ENCODE data around the gene CCNL1. TPM values are rescaled to one million over a fixed set of nuclear protein-coding genes. Genes with fewer than 3 reads are reported as not detected.
A peak's percentile ranks its signal among the peaks of the same experiment; 100 is the strongest.

Gene CCNL1
- total and polyA plus RNA-seq, 2 of the 8 experiments (the other 6 are each of a cell fraction or from before 2014, with no cell fraction given): 64.5 to 68.6 TPM

DNA sequence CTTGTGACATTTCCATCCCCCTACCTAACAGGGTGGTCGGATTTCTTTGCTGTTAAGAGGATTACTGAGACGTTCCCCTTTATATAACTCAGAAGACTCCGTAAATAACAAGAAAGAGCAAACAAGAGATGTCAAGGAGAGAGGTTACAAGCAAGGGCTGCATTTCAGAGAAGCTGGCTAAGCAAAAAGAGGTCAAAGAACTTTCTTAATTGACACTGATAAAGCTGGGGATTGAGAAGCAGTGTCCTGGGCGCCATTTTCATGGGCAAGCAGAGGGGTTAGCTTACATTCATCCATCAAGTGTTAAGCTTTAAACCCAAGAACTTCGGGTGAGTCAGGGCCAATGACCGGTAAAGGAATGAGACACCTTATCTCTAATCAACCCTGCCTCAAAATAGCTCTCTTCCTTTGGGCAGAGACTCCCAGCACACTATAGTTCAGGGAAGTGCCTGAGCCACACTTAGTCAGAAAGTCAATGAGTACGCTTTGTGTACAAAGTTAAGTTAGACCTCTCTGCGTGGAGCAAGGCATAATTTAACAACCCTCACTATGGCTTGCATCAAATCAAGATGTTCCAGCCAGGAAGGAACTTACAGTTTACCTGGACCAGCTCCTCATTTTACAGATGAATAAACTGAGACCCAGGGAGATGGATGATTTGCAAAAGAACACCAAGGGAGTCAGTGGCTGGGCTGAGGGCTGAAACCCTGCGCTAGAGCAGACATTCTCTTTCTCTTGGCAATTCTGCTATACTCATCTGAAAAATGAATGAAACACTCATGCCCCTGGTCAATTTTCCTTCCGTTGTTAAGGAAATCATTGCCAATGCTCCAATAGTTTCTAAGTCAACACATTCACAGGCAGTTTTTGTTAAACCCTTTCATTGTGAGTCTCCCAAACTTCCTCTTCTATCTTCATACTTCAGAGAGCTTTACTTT is 44.6 kb downstream of the CCNL1 start:
- Histone ChIP-seq H4K5ac (ENCODE audit: insufficient read length, low read depth, low read length) (no peak overlapping the region), H2AFZ (ENCODE audit: low read length) (peak overlapping the region; percentile 66; the same call in 1 of the 2 replicates), H4K20me1 (replicated peaks in 1 of 2; ENCODE audit: control insufficient read depth in 1 of 2, insufficient read depth in 2 of 2, low read length in 2 of 2) (no peaks in the 10 kb centered on the region), H3K36me3 (ENCODE audit: control insufficient read depth in 2 of 4, insufficient read depth in 4 of 4, low read length in 3 of 4) (no peaks in the 10 kb centered on the region), H3K27ac (ENCODE audit: low read depth, low read length) (no peak overlapping the region), H4K8ac (ENCODE audit: extremely low read depth, insufficient read depth, low read length) (no peak overlapping the region), H3K4me1 (replicated peaks in 1 of 4; ENCODE audit: control insufficient read depth in 3 of 4, insufficient read depth in 4 of 4, low read length in 3 of 4) (no peaks in the 10 kb centered on the region; a peak in 1 of 7 replicates), H4K91ac (replicated peaks; ENCODE audit: insufficient read length, low read length) (no peak overlapping the region), H3K18ac (ENCODE audit: extremely low read depth, low read length) (no peak overlapping the region), H2BK20ac (ENCODE audit: low read length) (no peak overlapping the region), H2BK120ac (replicated peaks; ENCODE audit: low read depth, low read length) (no peak overlapping the region), H2BK5ac (ENCODE audit: low read depth, low read length) (no peak overlapping the region), H2BK12ac (ENCODE audit: low read depth, low read length) (no peak overlapping the region), H3K79me1 (ENCODE audit: low read depth, low read length) (no peaks in the 10 kb centered on the region), H3K23me2 (ENCODE audit: low read depth, low read length) (no peaks in the 10 kb centered on the region), H3K27me3 (replicated peaks in 1 of 4; ENCODE audit: control insufficient read depth in 3 of 4, extremely low read depth in 1 of 4, insufficient read depth in 3 of 4, low read length in 3 of 4) (no peaks in the 10 kb centered on the region; a peak in 1 of 7 replicates), H3K4me2 (ENCODE audit: insufficient read depth in 1 of 2, low read depth in 2 of 2, low read length in 2 of 2) (no peak overlapping the region), H3K4ac (replicated peaks; ENCODE audit: insufficient read length, low read depth, low read length) (no peak overlapping the region), H3K14ac (ENCODE audit: insufficient read length) (no peak overlapping the region), H2BK15ac (ENCODE audit: low read length) (no peak overlapping the region), H2AK5ac (ENCODE audit: low read depth, low read length) (no peak overlapping the region), H3K79me2 (ENCODE audit: control insufficient read depth in 1 of 2, insufficient read depth in 2 of 2, low read length in 2 of 2) (no peaks in the 10 kb centered on the region), H3K56ac (replicated peaks; ENCODE audit: insufficient read length, low read depth, low read length) (no peak overlapping the region), H3K9me3 (ENCODE audit: insufficient read depth in 2 of 2, low read depth in 1 of 2, low read length in 1 of 2) (no peaks in the 10 kb centered on the region), H3K23ac (ENCODE audit: insufficient read length) (no peak overlapping the region), H3K9ac (replicated peaks in 1 of 4; ENCODE audit: extremely low read depth in 1 of 4, low read depth in 3 of 4, low read length in 3 of 4) (no peak overlapping the region), H3K4me3 (ENCODE audit: extremely low read depth in 1 of 4, insufficient read depth in 2 of 4, low read depth in 3 of 4, low read length in 4 of 4) (no peak overlapping the region)
- ChIA-PET POLR2A (ENCODE audit: partially characterized antibody) (interaction anchor here (0.5 to 1.2 kb wide), 5 partner anchors 27 to 534 kb away, joined by 3 read pairs; no protein-coding TSS in a partner anchor), CTCF (ENCODE audit: partially characterized antibody) (interaction anchor here (0.6 to 56.4 kb wide), 10 partner anchors 13 to 979 kb away, joined by 3 to 1014 read pairs (median 4); no protein-coding TSS in a partner anchor)
- no peak for FAIRE-seq
- DNase-seq (ENCODE audit: low read depth in 1 of 2, low spot score in 2 of 2): no peak
- WGBS, 2 experiments (ENCODE audit: extremely low coverage in 1 of 2, insufficient coverage in 1 of 2, insufficient read length in 1 of 2, insufficient replicate concordance in 2 of 2, low coverage in 1 of 2, low lambda C conversion rate in 2 of 2, missing lambda C conversion rate in 1 of 2): 88% methylated on average over 10 of the region's 10 CpGs; no CpG with 5 or more reads in 1 of the 2 experiments
- TF ChIP-seq, protein P1, sequence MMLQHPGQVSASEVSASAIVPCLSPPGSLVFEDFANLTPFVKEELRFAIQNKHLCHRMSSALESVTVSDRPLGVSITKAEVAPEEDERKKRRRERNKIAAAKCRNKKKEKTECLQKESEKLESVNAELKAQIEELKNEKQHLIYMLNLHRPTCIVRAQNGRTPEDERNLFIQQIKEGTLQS (IDR thresholded peaks at IDR 0.05; ENCODE audit: insufficient read depth, low read depth, low read length): no peak
- TF ChIP-seq SAP30 (IDR thresholded peaks at IDR 0.05; ENCODE audit: insufficient read depth, insufficient replicate concordance, low read length) (no peak), BRCA1 (IDR thresholded peaks at IDR 0.05; ENCODE audit: low read depth, low read length) (no peak), SP2 (IDR thresholded peaks at IDR 0.05; ENCODE audit: low read length) (no peak), SRF (IDR thresholded peaks at IDR 0.05; ENCODE audit: low read depth, low read length) (no peak), RXRA (IDR thresholded peaks at IDR 0.05; ENCODE audit: insufficient read depth, low read depth, low read length) (no peak), GTF2F1 (IDR thresholded peaks at IDR 0.05; ENCODE audit: borderline replicate concordance, low read depth, low read length) (no peak)
- TF ChIP-seq, protein P2, sequence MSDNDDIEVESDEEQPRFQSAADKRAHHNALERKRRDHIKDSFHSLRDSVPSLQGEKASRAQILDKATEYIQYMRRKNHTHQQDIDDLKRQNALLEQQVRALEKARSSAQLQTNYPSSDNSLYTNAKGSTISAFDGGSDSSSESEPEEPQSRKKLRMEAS (IDR thresholded peaks at IDR 0.05): no peak
- TF ChIP-seq, protein P3, sequence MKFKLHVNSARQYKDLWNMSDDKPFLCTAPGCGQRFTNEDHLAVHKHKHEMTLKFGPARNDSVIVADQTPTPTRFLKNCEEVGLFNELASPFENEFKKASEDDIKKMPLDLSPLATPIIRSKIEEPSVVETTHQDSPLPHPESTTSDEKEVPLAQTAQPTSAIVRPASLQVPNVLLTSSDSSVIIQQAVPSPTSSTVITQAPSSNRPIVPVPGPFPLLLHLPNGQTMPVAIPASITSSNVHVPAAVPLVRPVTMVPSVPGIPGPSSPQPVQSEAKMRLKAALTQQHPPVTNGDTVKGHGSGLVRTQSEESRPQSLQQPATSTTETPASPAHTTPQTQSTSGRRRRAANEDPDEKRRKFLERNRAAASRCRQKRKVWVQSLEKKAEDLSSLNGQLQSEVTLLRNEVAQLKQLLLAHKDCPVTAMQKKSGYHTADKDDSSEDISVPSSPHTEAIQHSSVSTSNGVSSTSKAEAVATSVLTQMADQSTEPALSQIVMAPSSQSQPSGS (IDR thresholded peaks at IDR 0.05; ENCODE audit: low read length): no peak
